Kidney epithelial cell (primary cell): ENCODE results near the gene AXIN2. TPM values are rescaled to one million over a fixed set of nuclear protein-coding genes. Genes with fewer than 3 reads are reported as not detected.

ENCODE experiments used
- DNase-seq: peaks from one replicate; pipeline ENCODE4 v3.0.0-alpha.2; 2010; ENCODE audit warnings: low read depth
- H3K27me3 ChIP-seq: 2 replicates; pipeline ENCODE4 v1.6.0; 2011; ENCODE audit warnings: low read length; ENCODE audit not compliant: control insufficient read depth, insufficient read depth
- H3K36me3 ChIP-seq: 2 replicates; pipeline ENCODE4 v1.5.1; 2011; ENCODE audit warnings: low read length; ENCODE audit not compliant: control insufficient read depth, insufficient read depth
- H3K4me3 ChIP-seq: 2 replicates; pipeline ENCODE4 v1.5.1; 2011; ENCODE audit warnings: low read depth, mild to moderate bottlenecking, control low read depth, low read length
- CTCF ChIP-seq: IDR thresholded peaks from 2 replicates; pipeline ENCODE4 v1.5.1; 2011; ENCODE audit warnings: mild to moderate bottlenecking, moderate library complexity, low read length, control low read depth, inconsistent platforms; ENCODE audit not compliant: insufficient read depth, poor library complexity, severe bottlenecking
- total RNA-seq: library from RNA; depleted of rRNA; stranded (reverse); fragments of >200 nt; gene quantifications from 2 replicates; pipeline ENCODE4 v1.2.3, GENCODE V29; 2015

The AXIN2 gene
- total RNA-seq, 1 donor from 2014 or later: 2.4 TPM

GRCh38 chr17:65553646-65554552 is 7.5 kb downstream of the AXIN2 start:
- no peak for DNase-seq
- H3K27me3 ChIP-seq: no peaks in the 10 kb centered on the region
- no peaks in the 10 kb centered on the region for H3K36me3 ChIP-seq
- H3K4me3 ChIP-seq: no peak overlapping the region
- TF ChIP-seq CTCF: no peak

- DNase-seq: no peak
Measured at GRCh38 chr17:65553009-65553645, 8.3 kb downstream of the AXIN2 start.

GRCh38 chr17:65552214-65552613 is 9.2 kb downstream of the AXIN2 start:
- no peaks in the 10 kb centered on the region for H3K27me3 ChIP-seq
- no peak overlapping the region for H3K4me3 ChIP-seq
- DNase-seq: no peak
- no peaks in the 10 kb centered on the region for H3K36me3 ChIP-seq
- no peak for TF ChIP-seq CTCF

More at GRCh38 chr17:65553009-65553645, 8.3 kb downstream of the AXIN2 start:
- no peak for TF ChIP-seq CTCF
- no peaks in the 10 kb centered on the region for H3K36me3 ChIP-seq
- H3K27me3 ChIP-seq: no peaks in the 10 kb centered on the region
- H3K4me3 ChIP-seq: no peak overlapping the region

- no peak overlapping the region for H3K4me3 ChIP-seq
- H3K27me3 ChIP-seq: no peaks in the 10 kb centered on the region
- no peak for TF ChIP-seq CTCF
- DNase-seq: no peak
- H3K36me3 ChIP-seq: no peaks in the 10 kb centered on the region
Measured at GRCh38 chr17:65551267-65552040, 10.0 kb downstream of the AXIN2 start.

GRCh38 chr17:65550758-65551157 is 10.7 kb downstream of the AXIN2 start:
- H3K36me3 ChIP-seq: no peaks in the 10 kb centered on the region
- TF ChIP-seq CTCF: no peak
- H3K4me3 ChIP-seq: no peak overlapping the region
- no peaks in the 10 kb centered on the region for H3K27me3 ChIP-seq
- DNase-seq: no peak
